Neural cell (in vitro differentiated cells): ENCODE data around the gene CIROP. TPM values are rescaled to one million over a fixed set of nuclear protein-coding genes. Genes with fewer than 3 reads are reported as not detected.

Experiments used
- H2AFZ ChIP-seq: fragments of 200-600, 300-800 bp; sonication (generic), shearing (Covaris generic); 2 replicates; pipeline ENCODE4 v1.6.0; 2014; ENCODE audit warnings: low read depth, mild to moderate bottlenecking, antibody characterized with exemption, low read length, moderate library complexity
- H3F3A ChIP-seq: fragments of 200-600 bp; shearing (Covaris generic); 2 replicates; pipeline ENCODE4 v1.6.1; 2016; ENCODE audit warnings: mild to moderate bottlenecking, moderate library complexity, mixed read lengths, antibody characterized with exemption, low read length; ENCODE audit not compliant: insufficient read depth, poor library complexity, severe bottlenecking
- H3K27ac ChIP-seq: fragments of 200-600, 300-800 bp; sonication (generic), shearing (Covaris generic); 2 replicates; pipeline ENCODE4 v1.5.1; 2014; ENCODE audit warnings: mild to moderate bottlenecking, low read length, moderate library complexity
- H3K27me3 ChIP-seq: fragments of 300-800, 200-600 bp; sonication (generic), shearing (Covaris generic); 2 replicates; pipeline ENCODE4 v1.6.0; 2014; ENCODE audit warnings: mild to moderate bottlenecking, low read depth, low read length, moderate library complexity; ENCODE audit not compliant: insufficient read depth
- H3K36me3 ChIP-seq: fragments of 300-800, 200-600 bp; sonication (generic), shearing (Covaris generic); 2 replicates; pipeline ENCODE4 v1.5.1; 2014; ENCODE audit warnings: mild to moderate bottlenecking, antibody characterized with exemption, low read length, moderate library complexity; ENCODE audit not compliant: insufficient read depth
- H3K4me2 ChIP-seq: fragments of 300-800, 200-600 bp; sonication (generic), shearing (Covaris generic); 2 replicates; pipeline ENCODE4 v1.6.0; 2014; ENCODE audit warnings: mild to moderate bottlenecking, low read length
- H3K4me3 ChIP-seq: fragments of 300-800, 200-600 bp; sonication (generic), shearing (Covaris generic); 2 replicates; pipeline ENCODE4 v1.5.1; 2014; ENCODE audit warnings: mild to moderate bottlenecking, low read length, moderate library complexity
- H3K79me2 ChIP-seq: fragments of 200-600 bp; shearing (Covaris generic); replicated peaks from 2 replicates; pipeline ENCODE4 v1.6.0; 2014; ENCODE audit warnings: mild to moderate bottlenecking, low read length, moderate library complexity; ENCODE audit not compliant: insufficient read depth
- H3K9ac ChIP-seq: fragments of 300-800, 200-600 bp; sonication (generic), shearing (Covaris generic); 2 replicates; pipeline ENCODE4 v1.6.1; 2016; ENCODE audit warnings: mild to moderate bottlenecking, low read length, mixed read lengths
- H3K9me2 ChIP-seq: fragments of 200-600 bp; shearing (Covaris generic); 2 replicates; pipeline ENCODE4 v1.6.1; 2016; ENCODE audit warnings: mild to moderate bottlenecking, low read length, mixed read lengths; ENCODE audit not compliant: insufficient read depth
- H3K9me3 ChIP-seq: fragments of 200-600, 300-800 bp; sonication (generic), shearing (Covaris generic); 2 replicates; pipeline ENCODE4 v1.6.1; 2016; ENCODE audit warnings: mild to moderate bottlenecking, mixed run types, low read length, moderate library complexity, mixed read lengths
- H4K20me1 ChIP-seq: fragments of 200-600 bp; shearing (Covaris generic); 2 replicates; pipeline ENCODE4 v1.6.1; 2016; ENCODE audit warnings: mild to moderate bottlenecking, mixed run types; ENCODE audit not compliant: insufficient read depth
- EP300 ChIP-seq: fragments of 450-650 bp; conservative IDR thresholded peaks from 2 replicates; pipeline ENCODE4 v1.6.1; 2014; ENCODE audit warnings: antibody characterized with exemption, mild to moderate bottlenecking, moderate library complexity; ENCODE audit not compliant: poor library complexity, severe bottlenecking
- EZH2 ChIP-seq: fragments of 200-600, 300-800 bp; shearing (Covaris generic), sonication (generic); IDR thresholded peaks from 2 replicates; pipeline ENCODE4 v1.6.1; 2014; ENCODE audit warnings: antibody characterized with exemption, low read length, borderline replicate concordance, mild to moderate bottlenecking; ENCODE audit not compliant: insufficient read depth, poor library complexity, severe bottlenecking
- MXI1 ChIP-seq: fragments of 450-650 bp; conservative IDR thresholded peaks from 2 replicates; pipeline ENCODE4 v1.6.1; 2014; ENCODE audit warnings: antibody characterized with exemption, mild to moderate bottlenecking; ENCODE audit not compliant: poor library complexity, severe bottlenecking
- POLR2AphosphoS5 ChIP-seq: IDR thresholded peaks from 2 replicates; pipeline ENCODE4 v1.6.1; 2012
- RAD21 ChIP-seq: fragments of 450-650 bp; conservative IDR thresholded peaks from 2 replicates; pipeline ENCODE4 v1.6.1; 2014; ENCODE audit warnings: antibody characterized with exemption, mild to moderate bottlenecking, moderate library complexity
- REST ChIP-seq: IDR thresholded peaks from 2 replicates; pipeline ENCODE4 v1.6.1; 2012; ENCODE audit warnings: borderline replicate concordance
- SMC3 ChIP-seq: fragments of 450-650 bp; conservative IDR thresholded peaks from 2 replicates; pipeline ENCODE4 v1.6.1; 2014; ENCODE audit warnings: antibody characterized with exemption, mild to moderate bottlenecking, moderate library complexity; ENCODE audit not compliant: poor library complexity
- polyA plus RNA-seq: library from polyadenylated mRNA; depleted of rRNA; stranded (reverse); fragments of >200 nt; gene quantifications from 2 replicates; pipeline ENCODE4 v1.2.3, GENCODE V29; 2014
- TF ChIP-seq, protein P1 (sequence below): fragments of 450-650 bp; IDR thresholded peaks from 2 replicates; pipeline ENCODE4 v1.5.1; 2014; ENCODE audit warnings: antibody characterized with exemption, mild to moderate bottlenecking, moderate library complexity; ENCODE audit not compliant: poor library complexity, severe bottlenecking

Gene CIROP
- polyA plus RNA-seq, 1 donor from 2014 or later = not detected

DNA sequence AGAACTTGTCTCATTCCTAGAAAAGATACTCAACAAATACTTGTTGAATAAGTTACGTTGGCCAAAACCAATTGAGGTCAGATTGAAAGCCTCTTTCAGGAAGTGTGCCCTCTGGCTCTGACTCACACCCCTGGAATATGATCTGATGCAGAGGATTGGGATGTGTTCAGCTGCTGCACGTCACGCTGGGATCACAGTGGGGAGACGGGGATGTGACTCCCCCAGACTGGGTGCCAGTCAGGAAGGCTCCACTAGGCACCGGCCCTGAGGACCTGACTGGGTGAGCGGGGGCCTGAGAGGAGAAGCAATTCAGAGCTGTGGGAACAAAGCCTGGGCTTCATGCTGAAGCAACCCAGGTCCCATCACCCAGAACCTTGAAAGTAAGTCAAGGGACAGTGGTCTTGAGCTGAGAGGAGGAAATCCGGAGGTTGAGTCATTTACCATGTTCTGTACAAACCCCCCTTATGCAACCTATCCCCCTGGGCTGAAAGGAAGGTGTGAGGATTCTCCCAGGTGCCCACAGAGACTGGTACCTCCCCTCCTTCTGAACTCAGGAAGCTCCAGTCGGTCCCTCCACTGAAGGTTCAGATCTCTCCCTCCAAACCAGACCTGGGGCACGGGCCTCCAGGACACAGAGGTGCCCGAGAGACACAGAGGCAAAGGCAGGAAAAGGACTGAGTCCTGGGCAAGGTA is 10.4 kb upstream of the CIROP start:
- Histone ChIP-seq H3K9me3 (no peaks in the 10 kb centered on the region), H3K9ac (no peak overlapping the region), H3K27ac (no peak overlapping the region), H3K4me3 (no peak overlapping the region), H3K9me2 (no peaks in the 10 kb centered on the region), H3K27me3 (no peaks in the 10 kb centered on the region), H3F3A (no peaks in the 10 kb centered on the region), H3K4me2 (no peak overlapping the region), H2AFZ (no peak overlapping the region), H3K79me2 (no peaks in the 10 kb centered on the region), H4K20me1 (no peaks in the 10 kb centered on the region), H3K36me3 (no peaks in the 10 kb centered on the region)
- no peak for TF ChIP-seq EP300
- no peak for TF ChIP-seq REST
- TF ChIP-seq SMC3 = no peak
- TF ChIP-seq, protein P1, sequence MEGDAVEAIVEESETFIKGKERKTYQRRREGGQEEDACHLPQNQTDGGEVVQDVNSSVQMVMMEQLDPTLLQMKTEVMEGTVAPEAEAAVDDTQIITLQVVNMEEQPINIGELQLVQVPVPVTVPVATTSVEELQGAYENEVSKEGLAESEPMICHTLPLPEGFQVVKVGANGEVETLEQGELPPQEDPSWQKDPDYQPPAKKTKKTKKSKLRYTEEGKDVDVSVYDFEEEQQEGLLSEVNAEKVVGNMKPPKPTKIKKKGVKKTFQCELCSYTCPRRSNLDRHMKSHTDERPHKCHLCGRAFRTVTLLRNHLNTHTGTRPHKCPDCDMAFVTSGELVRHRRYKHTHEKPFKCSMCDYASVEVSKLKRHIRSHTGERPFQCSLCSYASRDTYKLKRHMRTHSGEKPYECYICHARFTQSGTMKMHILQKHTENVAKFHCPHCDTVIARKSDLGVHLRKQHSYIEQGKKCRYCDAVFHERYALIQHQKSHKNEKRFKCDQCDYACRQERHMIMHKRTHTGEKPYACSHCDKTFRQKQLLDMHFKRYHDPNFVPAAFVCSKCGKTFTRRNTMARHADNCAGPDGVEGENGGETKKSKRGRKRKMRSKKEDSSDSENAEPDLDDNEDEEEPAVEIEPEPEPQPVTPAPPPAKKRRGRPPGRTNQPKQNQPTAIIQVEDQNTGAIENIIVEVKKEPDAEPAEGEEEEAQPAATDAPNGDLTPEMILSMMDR = no peak
- TF ChIP-seq POLR2AphosphoS5 = no peak
- no peak for TF ChIP-seq MXI1
- no peak for TF ChIP-seq EZH2
- TF ChIP-seq RAD21 = no peak

- Histone ChIP-seq H3K9ac (no peak overlapping the region), H3F3A (no peaks in the 10 kb centered on the region), H3K27me3 (no peaks in the 10 kb centered on the region), H4K20me1 (no peaks in the 10 kb centered on the region), H3K4me3 (no peak overlapping the region), H3K79me2 (no peaks in the 10 kb centered on the region), H3K36me3 (no peaks in the 10 kb centered on the region), H3K4me2 (no peak overlapping the region), H2AFZ (no peak overlapping the region), H3K9me3 (no peaks in the 10 kb centered on the region), H3K27ac (no peak overlapping the region), H3K9me2 (no peaks in the 10 kb centered on the region)
- no peak for TF ChIP-seq EZH2
- TF ChIP-seq, protein P1 = no peak
- no peak for TF ChIP-seq RAD21
- TF ChIP-seq POLR2AphosphoS5 = no peak
Measured at GRCh38 chr14:23114669-23115038, 9.9 kb upstream of the CIROP start.
